HUES64 (cell line): ENCODE measurements around the gene MAPK8IP3.

Experiments used
- H3K27ac ChIP-seq: 2 replicates; pipeline ENCODE4 v1.7.0; 2013; ENCODE audit warnings: low read depth, low read length, inconsistent platforms
- H3K27me3 ChIP-seq: 2 replicates; pipeline ENCODE4 v1.6.1; 2013; ENCODE audit warnings: mild to moderate bottlenecking, low read length; ENCODE audit not compliant: insufficient read depth
- H3K36me3 ChIP-seq: 2 replicates; pipeline ENCODE4 v1.6.1; 2013; ENCODE audit warnings: mild to moderate bottlenecking, low read length; ENCODE audit not compliant: insufficient read depth
- H3K4me1 ChIP-seq: 2 replicates; pipeline ENCODE4 v1.6.1; 2013; ENCODE audit warnings: mild to moderate bottlenecking, low read length, moderate library complexity; ENCODE audit not compliant: insufficient read depth
- H3K4me3 ChIP-seq: 2 replicates; pipeline ENCODE4 v1.5.1; 2013; ENCODE audit warnings: mild to moderate bottlenecking, low read length, moderate library complexity
- H3K9ac ChIP-seq: 2 replicates; pipeline ENCODE4 v1.6.1; 2013; ENCODE audit warnings: mild to moderate bottlenecking, low read depth, low read length
- H3K9me3 ChIP-seq: 2 replicates; pipeline ENCODE4 v1.6.1; 2013; ENCODE audit warnings: low read depth, low read length; ENCODE audit not compliant: insufficient read depth
- WGBS: fragments of 150-250, 120-280 bp; methylation state at CpG from one replicate; pipeline ENCODE4 v1.1.7; 2013; ENCODE audit warnings: missing lambda C conversion rate; 5-methylcytosine and 5-hydroxymethylcytosine counted together

Gene MAPK8IP3

DNA sequence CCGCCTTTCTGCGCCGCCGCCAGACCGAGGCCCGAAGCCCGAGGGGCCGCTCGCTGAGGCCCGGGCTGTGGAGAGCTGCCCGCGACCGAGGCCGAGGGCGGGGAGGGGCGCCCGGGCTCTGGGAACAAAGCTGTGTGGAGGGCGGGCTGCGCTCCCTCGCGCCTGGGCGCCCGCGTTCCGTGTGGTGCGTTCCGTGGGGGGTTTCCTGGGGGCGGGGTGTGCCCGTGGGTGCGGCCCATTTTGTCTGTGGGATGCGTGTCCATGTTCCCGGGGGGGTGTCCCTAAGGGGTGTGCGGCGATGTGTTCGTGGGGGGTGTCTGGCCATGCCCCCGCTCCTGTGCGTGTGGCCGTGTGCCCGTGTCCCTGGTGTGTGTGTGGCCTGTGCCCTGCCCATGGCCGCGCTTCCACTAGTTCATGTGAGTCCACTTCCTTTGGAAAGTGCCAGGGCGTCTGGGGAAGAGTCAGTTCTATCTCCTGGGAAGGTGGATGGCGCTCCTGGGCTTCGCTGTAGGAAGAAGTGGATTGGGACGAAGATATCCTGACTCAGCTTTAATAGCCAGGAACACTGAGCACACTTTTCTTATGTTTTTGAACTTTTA is 27.4 kb upstream of the MAPK8IP3 start:
- H3K27ac ChIP-seq = peak overlapping the region; percentile 77
- peak overlapping the region; percentile 97 for H3K4me3 ChIP-seq
- peak overlapping the region; percentile 97 for H3K9ac ChIP-seq
- no peaks in the 10 kb centered on the region for H3K9me3 ChIP-seq
- H3K27me3 ChIP-seq = no peaks in the 10 kb centered on the region
- peaks cover 40% of the 10 kb centered on the region for H3K36me3 ChIP-seq
- H3K4me1 ChIP-seq = peaks cover 21% of the 10 kb centered on the region
- 1% methylated on average over 45 of the region's 45 CpGs for WGBS

DNA sequence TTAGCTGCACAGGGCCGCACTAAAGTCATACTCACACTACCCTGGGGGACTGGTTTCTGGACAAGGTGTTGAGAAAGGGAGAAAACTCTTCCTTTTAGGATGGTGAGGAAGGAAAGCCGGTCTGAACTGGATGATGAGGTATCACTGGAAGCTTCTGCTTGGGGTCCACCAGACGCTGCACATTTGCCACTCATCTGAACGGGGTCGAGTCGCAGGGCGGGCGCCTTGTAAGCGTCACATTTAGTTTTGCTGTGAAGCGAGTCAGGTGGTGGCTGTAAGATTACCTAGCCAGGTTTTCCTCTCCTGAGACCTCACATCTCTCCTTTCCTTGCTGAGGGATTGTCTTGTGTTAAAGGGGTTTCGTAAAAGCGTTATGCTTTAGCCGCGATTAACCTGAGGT is 25.6 kb upstream of the MAPK8IP3 start:
- peak overlapping the region; percentile 97 for H3K4me3 ChIP-seq
- H3K27ac ChIP-seq = no peak overlapping the region
- 0 out of 2 replicates have a peak overlapping the region, but pooled peaks have one; percentile 15 for H3K9ac ChIP-seq

DNA sequence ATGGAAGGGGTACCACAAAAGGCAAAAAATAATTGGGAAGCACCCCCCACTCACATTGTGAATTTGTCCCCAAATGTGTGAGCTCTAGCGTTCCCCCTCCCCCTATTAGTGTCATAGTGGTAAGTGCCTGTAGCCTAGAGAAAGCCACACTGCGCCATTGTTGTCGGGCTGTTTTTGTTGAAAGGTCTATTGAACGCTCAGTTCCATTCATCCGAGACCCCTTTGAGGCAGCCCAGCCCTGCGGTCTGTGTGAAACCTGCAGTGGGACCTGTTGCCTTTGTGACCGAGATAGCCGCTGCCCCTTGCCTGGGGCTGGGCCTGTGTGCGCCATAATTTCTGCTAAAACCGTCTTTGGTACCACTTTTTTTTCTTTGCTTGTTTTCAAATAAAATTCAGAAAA is 25.0 kb upstream of the MAPK8IP3 start:
- Histone ChIP-seq H3K27me3 (no peaks in the 10 kb centered on the region), H3K36me3 (peaks cover 39% of the 10 kb centered on the region), H3K9ac (0 out of 2 replicates have a peak overlapping the region, but pooled peaks have one; percentile 15), H3K4me1 (peaks cover 21% of the 10 kb centered on the region), H3K9me3 (no peaks in the 10 kb centered on the region), H3K4me3 (no peak overlapping the region), H3K27ac (no peak overlapping the region)
- 95% methylated on average over 9 of the region's 10 CpGs for WGBS

More for the DNA sequence above, 25.6 kb upstream of the MAPK8IP3 start:
- Histone ChIP-seq H3K36me3 (peaks cover 40% of the 10 kb centered on the region), H3K4me1 (peaks cover 21% of the 10 kb centered on the region), H3K27me3 (no peaks in the 10 kb centered on the region), H3K9me3 (no peaks in the 10 kb centered on the region)
- 93% methylated on average over 12 of the region's 14 CpGs for WGBS

DNA sequence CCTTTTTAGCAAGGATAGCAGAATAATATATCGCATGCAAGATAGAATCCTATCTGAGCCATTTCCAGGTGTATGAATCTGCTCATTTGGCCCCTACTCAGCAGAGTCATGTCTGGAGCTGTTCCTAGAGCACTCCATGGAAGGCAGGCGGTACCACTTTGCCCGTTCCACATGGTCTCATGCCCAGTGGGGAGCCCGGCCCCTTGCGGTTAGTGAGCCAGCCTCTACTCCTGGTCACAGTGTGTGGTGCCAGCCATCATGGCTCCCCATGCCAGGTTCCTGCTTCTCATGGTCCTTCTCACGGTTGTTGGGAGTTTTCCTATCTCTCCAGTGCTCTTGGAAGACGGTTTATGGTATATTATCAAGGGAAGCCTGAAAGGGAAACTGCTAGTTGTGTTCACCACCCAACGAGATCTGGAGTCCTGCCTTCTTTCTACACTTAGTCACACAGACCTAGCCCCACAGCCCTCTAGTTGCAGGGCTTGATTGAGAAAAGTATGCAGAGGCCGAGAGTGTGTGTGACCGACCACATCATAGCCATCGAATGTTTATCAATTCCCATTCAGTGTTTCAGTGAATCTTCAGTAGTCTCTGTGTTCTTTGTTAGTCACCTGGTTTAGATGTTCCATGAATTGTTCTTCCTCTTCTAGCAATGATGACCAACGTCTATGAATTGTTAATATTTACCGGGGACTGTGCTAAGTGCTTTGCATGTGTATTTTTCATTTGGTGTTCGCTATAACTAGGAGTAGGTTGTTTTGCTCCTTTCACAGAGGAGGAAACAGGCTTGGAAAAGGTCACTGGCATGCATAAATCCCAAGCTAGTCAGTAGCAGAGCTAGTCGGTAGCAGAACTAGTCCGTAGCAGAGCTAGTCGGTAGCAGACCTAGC is 18.3 kb upstream of the MAPK8IP3 start:
- WGBS = 94% methylated on average over 17 of the region's 17 CpGs
- no peak overlapping the region for H3K4me3 ChIP-seq
- H3K36me3 ChIP-seq = peaks cover 93% of the 10 kb centered on the region
- H3K27me3 ChIP-seq = no peaks in the 10 kb centered on the region
- H3K9me3 ChIP-seq = no peaks in the 10 kb centered on the region
- no peak overlapping the region for H3K9ac ChIP-seq
- H3K27ac ChIP-seq = no peak overlapping the region
- peaks cover 6% of the 10 kb centered on the region; the same call in 1 of the 2 replicates for H3K4me1 ChIP-seq

DNA sequence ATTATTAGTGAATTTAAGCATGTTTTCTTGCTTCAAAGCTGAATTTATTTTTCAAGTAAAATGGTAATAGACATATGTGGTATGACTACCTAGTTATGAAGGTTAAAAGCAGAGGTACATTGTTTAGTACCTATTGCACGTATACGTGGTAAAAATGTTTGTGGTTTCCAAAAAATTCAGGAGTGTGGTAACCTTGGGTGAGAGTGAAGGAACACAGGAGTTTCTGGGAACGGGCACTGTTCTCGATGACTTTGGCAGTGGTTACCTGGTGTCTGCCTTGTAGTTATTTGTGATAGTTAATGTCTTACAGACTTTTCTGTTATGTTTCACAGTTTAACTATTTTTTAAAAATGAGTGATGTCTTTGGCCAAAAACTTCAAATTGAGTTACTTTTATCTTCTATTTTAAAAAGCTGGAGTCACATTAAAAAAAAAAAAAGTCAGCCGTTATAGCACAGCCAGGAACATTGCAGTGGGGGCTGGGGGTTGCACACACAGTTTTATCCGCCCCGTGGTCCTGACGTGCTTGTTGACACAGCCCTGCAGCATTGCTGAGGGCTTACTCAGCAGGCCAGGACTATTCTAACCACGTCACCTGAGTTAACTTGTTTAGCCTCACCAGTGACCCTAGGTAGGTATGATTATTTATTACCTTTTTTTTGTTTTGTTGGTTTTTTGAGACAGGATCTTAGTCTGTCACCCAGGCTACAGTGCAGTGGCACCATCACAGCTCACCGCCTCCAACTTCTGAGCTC is 17.0 kb upstream of the MAPK8IP3 start:
- H3K4me3 ChIP-seq = no peak overlapping the region
- H3K36me3 ChIP-seq = peaks cover 97% of the 10 kb centered on the region
- H3K4me1 ChIP-seq = peaks cover 6% of the 10 kb centered on the region; the same call in 1 of the 2 replicates

DNA sequence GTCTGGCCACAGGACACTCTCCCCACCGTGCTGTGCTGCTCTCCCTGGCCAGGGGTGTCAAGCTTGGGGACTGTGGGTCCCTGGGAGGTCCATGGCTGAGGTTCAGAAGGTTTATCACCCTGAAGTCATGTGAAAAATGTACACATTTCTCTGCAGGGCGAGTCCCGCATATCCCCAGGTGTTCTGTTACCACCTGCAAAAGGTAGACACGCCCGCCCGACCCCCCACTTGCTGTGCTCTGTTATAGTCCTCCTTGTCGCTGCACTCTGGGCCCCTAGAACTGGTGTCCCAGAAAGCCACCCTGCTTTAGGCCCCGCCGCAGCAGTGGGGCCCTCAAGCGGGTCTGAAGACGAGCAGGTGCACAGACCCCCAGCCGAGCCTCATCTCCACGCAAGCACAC is 16.1 kb upstream of the MAPK8IP3 start:
- Histone ChIP-seq H3K9me3 (no peaks in the 10 kb centered on the region), H3K9ac (no peak overlapping the region), H3K4me3 (no peak overlapping the region), H3K27ac (no peak overlapping the region), H3K36me3 (peaks cover 97% of the 10 kb centered on the region), H3K27me3 (no peaks in the 10 kb centered on the region), H3K4me1 (peaks cover 6% of the 10 kb centered on the region; the same call in 1 of the 2 replicates)
- 96% methylated on average over 13 of the region's 13 CpGs for WGBS

More for the DNA sequence above, 17.0 kb upstream of the MAPK8IP3 start:
- Histone ChIP-seq H3K27me3 (no peaks in the 10 kb centered on the region), H3K27ac (no peak overlapping the region; the same call in 1 of the 2 replicates), H3K9me3 (no peaks in the 10 kb centered on the region), H3K9ac (no peak overlapping the region; the same call in 1 of the 2 replicates)
- 90% methylated on average over 10 of the region's 10 CpGs for WGBS

DNA sequence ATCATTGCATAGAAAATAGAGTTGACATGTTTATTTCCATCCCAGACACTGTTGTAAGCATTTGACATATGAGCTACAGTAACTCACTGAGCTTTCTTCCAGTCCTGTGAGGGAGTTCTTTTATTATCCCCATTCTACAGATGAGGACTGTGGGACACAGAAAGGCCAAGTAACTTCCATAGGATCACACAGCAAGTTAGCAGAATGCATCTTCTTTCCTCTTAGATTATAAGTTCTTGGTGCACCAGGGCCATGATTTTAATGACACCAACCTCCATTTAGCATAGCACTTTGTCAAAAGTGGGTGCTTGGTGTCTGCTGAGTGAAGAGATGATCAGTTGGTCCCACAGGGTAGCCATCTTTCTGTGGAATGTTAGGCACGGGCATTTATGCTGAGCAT is 15.2 kb upstream of the MAPK8IP3 start:
- no peak overlapping the region for H3K27ac ChIP-seq
- no peak overlapping the region for H3K4me3 ChIP-seq
- no peak overlapping the region for H3K9ac ChIP-seq
- H3K9me3 ChIP-seq = no peaks in the 10 kb centered on the region
- peaks cover 96% of the 10 kb centered on the region for H3K36me3 ChIP-seq
- peaks cover 6% of the 10 kb centered on the region; the same call in 1 of the 2 replicates for H3K4me1 ChIP-seq
- WGBS = 93% methylated on average over 1 of the region's 1 CpG
- no peaks in the 10 kb centered on the region for H3K27me3 ChIP-seq

DNA sequence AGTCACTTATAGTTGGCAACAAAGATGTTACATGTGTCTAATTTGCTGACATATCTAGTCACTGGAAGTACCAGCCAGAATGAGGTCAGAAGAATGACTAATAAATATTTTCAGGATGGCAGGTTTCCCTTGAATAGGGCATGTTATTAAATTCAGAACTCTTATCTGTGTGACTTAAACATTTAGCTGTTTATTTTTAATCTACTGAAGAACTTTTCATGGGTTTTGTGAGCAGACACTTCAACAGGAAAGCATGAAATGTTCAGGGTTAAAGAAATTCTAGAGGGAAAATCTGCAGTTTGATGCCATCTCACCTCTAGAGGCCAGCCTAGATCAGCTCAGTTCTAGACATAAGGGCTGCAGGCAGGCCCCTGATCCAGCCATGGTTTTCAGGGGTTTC is 14.7 kb upstream of the MAPK8IP3 start:
- peaks cover 97% of the 10 kb centered on the region for H3K36me3 ChIP-seq

DNA sequence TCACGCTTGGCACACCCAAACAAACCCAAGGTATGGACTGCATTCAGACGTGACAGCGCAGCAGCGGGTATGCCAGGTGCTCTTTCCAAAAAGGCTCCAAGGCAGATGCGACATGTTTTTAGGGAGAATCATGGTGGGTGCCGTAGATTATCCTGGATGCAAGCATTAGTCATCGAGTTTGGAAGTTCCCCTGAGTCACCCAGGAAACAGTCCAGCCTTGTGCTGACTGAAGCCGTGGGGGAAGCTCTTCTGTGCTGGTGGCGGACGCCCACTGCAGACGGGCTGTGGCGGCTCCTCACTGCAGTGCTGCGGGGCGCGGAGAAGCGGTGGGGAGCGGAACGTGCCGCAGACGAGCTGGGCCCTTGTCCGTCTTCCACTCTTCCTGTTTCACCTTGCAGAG is 14.0 kb upstream of the MAPK8IP3 start:
- WGBS = 96% methylated on average over 21 of the region's 21 CpGs
- H3K9me3 ChIP-seq = no peaks in the 10 kb centered on the region
- H3K27ac ChIP-seq = no peak overlapping the region
- H3K36me3 ChIP-seq = peaks cover 97% of the 10 kb centered on the region
- H3K4me3 ChIP-seq = no peak overlapping the region
- no peaks in the 10 kb centered on the region for H3K27me3 ChIP-seq
- H3K9ac ChIP-seq = no peak overlapping the region
- H3K4me1 ChIP-seq = peaks cover 6% of the 10 kb centered on the region; the same call in 1 of the 2 replicates

More for the DNA sequence above, 14.7 kb upstream of the MAPK8IP3 start:
- Histone ChIP-seq H3K9me3 (no peaks in the 10 kb centered on the region), H3K9ac (no peak overlapping the region), H3K27ac (no peak overlapping the region), H3K4me3 (no peak overlapping the region), H3K27me3 (no peaks in the 10 kb centered on the region), H3K4me1 (peaks cover 6% of the 10 kb centered on the region; the same call in 1 of the 2 replicates)

DNA sequence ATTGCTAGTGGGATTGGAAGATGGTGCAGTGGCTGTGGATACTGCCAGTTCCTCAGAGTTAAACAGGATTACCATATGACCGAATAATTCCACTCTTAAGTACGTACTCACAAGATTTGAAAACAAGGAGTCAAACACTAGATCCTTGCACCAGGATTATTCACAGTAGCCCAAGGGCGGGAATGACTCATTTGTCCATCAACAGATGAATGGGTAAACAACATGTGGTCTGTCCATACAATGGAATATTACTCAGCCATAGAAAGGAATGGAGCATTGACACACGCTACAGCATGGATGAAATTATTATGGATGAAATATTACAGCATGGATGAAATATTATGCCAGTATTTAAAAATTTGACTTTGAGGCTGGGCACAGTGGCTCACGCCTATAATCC is 9.1 kb upstream of the MAPK8IP3 start:
- peaks cover 98% of the 10 kb centered on the region for H3K36me3 ChIP-seq
- WGBS = 96% methylated on average over 5 of the region's 5 CpGs
- H3K27ac ChIP-seq = no peak overlapping the region
- H3K9me3 ChIP-seq = no peaks in the 10 kb centered on the region
- H3K9ac ChIP-seq = no peak overlapping the region
- no peak overlapping the region for H3K4me3 ChIP-seq
- no peaks in the 10 kb centered on the region for H3K4me1 ChIP-seq
- no peaks in the 10 kb centered on the region for H3K27me3 ChIP-seq

DNA sequence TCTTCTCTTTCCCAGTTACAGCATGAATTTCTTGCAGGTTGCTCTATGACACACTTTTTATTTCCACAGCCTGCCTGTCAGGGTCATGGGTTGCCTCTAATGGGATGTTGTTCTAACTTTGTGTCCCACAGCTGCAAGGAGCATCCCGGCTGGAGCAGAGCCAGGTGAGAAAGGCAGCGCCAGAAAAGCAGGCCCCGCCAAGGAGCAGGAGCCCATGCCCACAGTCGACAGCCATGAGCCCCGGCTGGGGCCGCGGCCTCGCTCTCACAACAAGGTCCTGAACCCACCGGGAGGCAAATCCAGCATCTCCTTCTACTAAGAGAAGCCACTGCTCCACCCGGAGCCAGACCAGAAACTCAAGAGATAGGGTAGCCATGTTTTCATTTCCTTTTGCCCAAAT is 7.3 kb upstream of the MAPK8IP3 start:
- H3K9me3 ChIP-seq = no peaks in the 10 kb centered on the region
- H3K9ac ChIP-seq = no peak overlapping the region
- H3K4me1 ChIP-seq = no peaks in the 10 kb centered on the region
- no peak overlapping the region for H3K27ac ChIP-seq
- WGBS = 94% methylated on average over 10 of the region's 10 CpGs
- H3K4me3 ChIP-seq = no peak overlapping the region
- peaks cover 92% of the 10 kb centered on the region for H3K36me3 ChIP-seq
- no peaks in the 10 kb centered on the region for H3K27me3 ChIP-seq
